Natural killer cell (primary cell): ENCODE data around the gene KRT39. TPM values are rescaled to one million over a fixed set of nuclear protein-coding genes. Genes with fewer than 3 reads are reported as not detected.
"Not testable (repeated sequence)": the region's sequence is repeated elsewhere in the genome, so short reads cannot be mapped to it uniquely, and the experiment has no call there.

ENCODE experiments used
- ATAC-seq, 3 donors: fragments of 150-1000 bp in 2 of 3; fragments of 200-7000 bp in 1 of 3; cut with Tn5 transposase; 1 replicate in 1 of 3; 2 replicates in 2 of 3; pipeline ENCODE4 v1.10.0; 2021; ENCODE audit warnings: mild to moderate bottlenecking in 2 of 3, moderate library complexity in 2 of 3
- DNase-seq, 2 donors: peaks; one replicate each; pipeline versions ENCODE4 v3.0.0 to v3.0.0-alpha.2; 2013 to 2021; ENCODE audit warnings: mixed read lengths in 1 of 2
- H3K27ac ChIP-seq: one replicate; pipeline ENCODE4 v1.5.1; 2013; ENCODE audit warnings: mild to moderate bottlenecking, low read length
- H3K27me3 ChIP-seq: one replicate; pipeline ENCODE4 v1.6.1; 2013; ENCODE audit warnings: low read length; ENCODE audit not compliant: control insufficient read depth, insufficient read depth
- H3K36me3 ChIP-seq: one replicate; pipeline ENCODE4 v1.6.1; 2013; ENCODE audit warnings: low read length; ENCODE audit not compliant: control insufficient read depth, insufficient read depth
- H3K4me1 ChIP-seq: one replicate; pipeline ENCODE4 v1.6.1; 2013; ENCODE audit warnings: low read length; ENCODE audit not compliant: control insufficient read depth, insufficient read depth
- H3K4me3 ChIP-seq: one replicate; pipeline ENCODE4 v1.5.1; 2013; ENCODE audit warnings: low read length
- H3K9me3 ChIP-seq: one replicate; pipeline ENCODE4 v1.6.1; 2013; ENCODE audit warnings: low read length; ENCODE audit not compliant: control insufficient read depth, insufficient read depth
- H3K27ac Mint-ChIP-seq, 2 donors: one replicate each; pipeline ENCODE4 v1.8.0; 2022; ENCODE audit warnings: mild to moderate bottlenecking in 2 of 2, mixed read lengths in 2 of 2, moderate library complexity in 1 of 2
- H3K27me3 Mint-ChIP-seq, 2 donors: one replicate each; pipeline ENCODE4 v1.8.0; 2022; ENCODE audit warnings: low read depth in 2 of 2, mixed read lengths in 2 of 2
- H3K36me3 Mint-ChIP-seq: one replicate; pipeline ENCODE4 v1.8.0; 2022; ENCODE audit warnings: mixed read lengths
- H3K4me1 Mint-ChIP-seq, 2 donors: one replicate each; pipeline ENCODE4 v1.8.0; 2022; ENCODE audit warnings: mixed read lengths in 2 of 2
- H3K4me3 Mint-ChIP-seq: one replicate; pipeline ENCODE4 v1.8.0; 2022; ENCODE audit warnings: mild to moderate bottlenecking, moderate library complexity, mixed read lengths
- H3K9me3 Mint-ChIP-seq, 2 donors: one replicate each; pipeline ENCODE4 v1.8.0; 2022; ENCODE audit warnings: mixed read lengths in 2 of 2
- WGBS: methylation state at CpG from one replicate; pipeline ENCODE4 v1.1.7; 2013; ENCODE audit warnings: missing lambda C conversion rate; ENCODE audit not compliant: insufficient coverage; 5-methylcytosine and 5-hydroxymethylcytosine counted together
- intact Hi-C: fragments of 100-400 bp; cut with micrococcal nuclease; formaldehyde crosslinking; loops from one replicate; pipeline ENCODE4 v1.14.2; 2022
- total RNA-seq, 4 donors: library from RNA; stranded (reverse); fragments of 120-200 nt in 1 of 4; gene quantifications; one replicate each; pipeline versions ENCODE4 v1.2.3 to v1.2.4, GENCODE V29; 2013 to 2022
- TF ChIP-seq, protein P1 (sequence below): fragments of 200-600 bp; IDR thresholded peaks from one replicate; pipeline ENCODE4 v1.8.0; 2022; ENCODE audit warnings: antibody characterized with exemption

The KRT39 gene
- total RNA-seq, 3 donors from 2014 or later (not counting 1 experiment from before 2014, with no cell fraction given) = not detected

DNA sequence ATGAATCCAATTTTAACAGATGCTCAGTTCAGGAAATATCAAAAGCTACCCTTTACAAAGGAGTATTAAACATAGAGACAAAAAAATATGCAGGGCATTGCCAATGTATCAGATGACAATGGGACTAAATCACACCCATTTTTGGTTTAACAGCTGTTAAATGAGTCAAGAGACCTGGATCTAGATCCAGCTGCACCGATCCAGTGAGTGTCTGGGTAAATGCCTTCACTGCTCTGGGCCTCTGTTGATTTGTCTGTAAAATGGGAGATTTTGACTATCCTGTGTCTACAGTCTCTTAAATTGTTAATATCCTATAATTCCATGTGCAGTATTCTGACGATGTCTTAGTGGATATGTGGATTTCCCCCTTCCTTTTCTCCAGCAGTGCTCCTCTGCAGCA is 45.7 kb downstream of the KRT39 start:
- Mint-ChIP-seq H3K36me3 (no peaks in the 10 kb centered on the region), H3K27me3 (peaks cover 14 to 34% of the 10 kb centered on the region in 2 donors), H3K27ac (no peak overlapping the region), H3K4me1 (no peaks in the 10 kb centered on the region), H3K9me3 (no peaks in the 10 kb centered on the region), H3K4me3 (no peak overlapping the region)
- Histone ChIP-seq H3K4me3 (no peak overlapping the region), H3K36me3 (no peaks in the 10 kb centered on the region), H3K27ac (no peak overlapping the region), H3K27me3 (peaks cover 2% of the 10 kb centered on the region), H3K9me3 (no peaks in the 10 kb centered on the region), H3K4me1 (no peaks in the 10 kb centered on the region)
- 100% methylated on average over 1 of the region's 2 CpGs for WGBS
- intact Hi-C loops = no loop called here
- ATAC-seq (no peak), DNase-seq (no peak)
- TF ChIP-seq, protein P1, sequence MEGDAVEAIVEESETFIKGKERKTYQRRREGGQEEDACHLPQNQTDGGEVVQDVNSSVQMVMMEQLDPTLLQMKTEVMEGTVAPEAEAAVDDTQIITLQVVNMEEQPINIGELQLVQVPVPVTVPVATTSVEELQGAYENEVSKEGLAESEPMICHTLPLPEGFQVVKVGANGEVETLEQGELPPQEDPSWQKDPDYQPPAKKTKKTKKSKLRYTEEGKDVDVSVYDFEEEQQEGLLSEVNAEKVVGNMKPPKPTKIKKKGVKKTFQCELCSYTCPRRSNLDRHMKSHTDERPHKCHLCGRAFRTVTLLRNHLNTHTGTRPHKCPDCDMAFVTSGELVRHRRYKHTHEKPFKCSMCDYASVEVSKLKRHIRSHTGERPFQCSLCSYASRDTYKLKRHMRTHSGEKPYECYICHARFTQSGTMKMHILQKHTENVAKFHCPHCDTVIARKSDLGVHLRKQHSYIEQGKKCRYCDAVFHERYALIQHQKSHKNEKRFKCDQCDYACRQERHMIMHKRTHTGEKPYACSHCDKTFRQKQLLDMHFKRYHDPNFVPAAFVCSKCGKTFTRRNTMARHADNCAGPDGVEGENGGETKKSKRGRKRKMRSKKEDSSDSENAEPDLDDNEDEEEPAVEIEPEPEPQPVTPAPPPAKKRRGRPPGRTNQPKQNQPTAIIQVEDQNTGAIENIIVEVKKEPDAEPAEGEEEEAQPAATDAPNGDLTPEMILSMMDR = no peak

DNA sequence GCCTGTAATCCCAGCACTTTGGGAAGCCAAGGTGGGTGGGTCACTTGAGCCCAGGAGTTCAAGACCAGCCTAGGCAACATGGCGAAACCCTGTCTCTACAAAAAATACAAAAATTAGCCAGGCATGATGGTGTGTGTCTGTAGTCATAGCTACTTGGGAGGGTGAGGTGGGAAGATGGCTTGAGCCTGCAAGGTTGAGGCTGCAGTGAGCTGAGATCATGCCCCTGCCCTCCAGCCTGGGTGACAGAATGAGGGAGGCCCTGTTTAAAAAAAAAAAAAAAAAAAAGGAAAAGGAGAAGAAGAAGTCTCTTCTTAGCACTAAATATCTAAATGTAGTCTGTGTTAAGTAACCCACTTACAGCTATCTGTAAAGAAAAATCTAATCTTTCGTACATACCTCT is 49.6 kb downstream of the KRT39 start:
- intact Hi-C loops, DNase-seq, H3K27ac Mint-ChIP-seq, H3K27ac ChIP-seq, H3K9me3 ChIP-seq, H3K4me3 ChIP-seq, H3K9me3 Mint-ChIP-seq, H3K4me1 Mint-ChIP-seq, H3K4me1 ChIP-seq, H3K36me3 ChIP-seq, H3K27me3 ChIP-seq, H3K36me3 Mint-ChIP-seq, ATAC-seq, H3K4me3 Mint-ChIP-seq: not testable (repeated sequence)
- H3K27me3 Mint-ChIP-seq = peaks cover 6 to 22% of the 10 kb centered on the region in 2 donors
- WGBS = no CpG with 5 or more reads among the region's 2 CpGs

DNA sequence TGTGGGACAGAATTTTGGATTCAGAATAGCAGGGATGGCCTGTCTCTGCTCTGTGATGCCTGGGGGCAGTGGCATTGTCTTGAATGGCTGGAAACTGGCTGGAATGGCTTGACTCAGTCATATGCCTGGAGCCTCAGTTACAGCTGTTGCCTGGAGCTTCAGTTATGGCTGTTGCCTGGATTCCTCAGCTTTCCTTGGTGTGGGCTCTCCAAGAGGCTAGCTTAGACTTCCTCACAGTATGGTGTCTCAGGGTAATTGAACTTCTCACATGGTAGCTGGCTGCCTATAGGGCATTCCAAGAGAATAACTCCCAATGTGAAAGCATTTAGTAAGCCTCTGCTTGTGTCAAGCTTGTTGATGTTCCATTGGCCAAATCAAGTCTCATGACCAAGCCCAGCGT is 50.4 kb downstream of the KRT39 start:
- peaks cover 4% of the 10 kb centered on the region for H3K27me3 ChIP-seq
- Mint-ChIP-seq H3K4me3 (no peak overlapping the region), H3K27ac (no peak overlapping the region), H3K27me3 (peaks cover 8 to 19% of the 10 kb centered on the region in 2 donors), H3K4me1 (no peaks in the 10 kb centered on the region), H3K9me3 (no peaks in the 10 kb centered on the region), H3K36me3 (no peaks in the 10 kb centered on the region)
- no peak overlapping the region for H3K4me3 ChIP-seq
- H3K4me1 ChIP-seq = no peaks in the 10 kb centered on the region
- intact Hi-C loops = no loop called here
- H3K27ac ChIP-seq = no peak overlapping the region
- ATAC-seq = no peak
- 100% methylated on average over 1 of the region's 1 CpG for WGBS
- H3K9me3 ChIP-seq = no peaks in the 10 kb centered on the region
- no peaks in the 10 kb centered on the region for H3K36me3 ChIP-seq
- no peak for DNase-seq
- TF ChIP-seq, protein P1 = no peak

DNA sequence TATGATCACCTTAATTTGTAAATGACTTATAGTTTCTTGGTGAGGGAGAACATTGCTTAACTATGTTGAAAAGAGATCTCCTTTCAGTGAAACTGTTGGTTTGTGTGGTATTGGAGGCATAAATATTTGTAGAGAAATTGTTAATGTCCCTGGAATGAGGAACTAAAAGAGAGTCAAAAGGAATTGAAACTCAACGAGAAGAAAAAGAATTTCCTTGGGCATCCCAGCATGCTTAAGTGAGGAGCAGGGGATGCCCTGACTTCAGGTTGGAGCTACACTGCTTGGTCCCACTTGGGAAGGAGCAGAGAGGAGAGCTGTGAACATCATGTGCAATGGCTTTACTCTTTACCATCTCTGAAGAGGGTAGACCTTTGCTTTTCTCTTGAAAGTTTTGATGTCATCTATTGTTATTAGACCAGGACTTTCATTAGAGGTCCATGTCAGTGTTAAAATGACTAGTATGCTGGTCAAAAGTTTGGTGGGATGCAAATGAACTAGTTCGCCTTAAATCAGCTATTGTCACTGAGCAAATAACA is 51.0 kb downstream of the KRT39 start:
- intact Hi-C loops = no loop called here
- no peaks in the 10 kb centered on the region for H3K4me1 Mint-ChIP-seq
- H3K9me3 ChIP-seq = no peaks in the 10 kb centered on the region
- H3K27me3 Mint-ChIP-seq = peaks cover 10 to 21% of the 10 kb centered on the region in 2 donors
- ATAC-seq (no peak), DNase-seq (no peak)
- H3K4me3 Mint-ChIP-seq = no peak overlapping the region
- no peak overlapping the region for H3K27ac ChIP-seq
- H3K36me3 Mint-ChIP-seq = no peaks in the 10 kb centered on the region
- H3K27ac Mint-ChIP-seq = no peak overlapping the region
- TF ChIP-seq, protein P1 = no peak
- H3K36me3 ChIP-seq = no peaks in the 10 kb centered on the region
- no peaks in the 10 kb centered on the region for H3K9me3 Mint-ChIP-seq
- 44% methylated on average over 2 of the region's 2 CpGs for WGBS
- H3K4me1 ChIP-seq = no peaks in the 10 kb centered on the region
- peaks cover 4% of the 10 kb centered on the region for H3K27me3 ChIP-seq
- no peak overlapping the region for H3K4me3 ChIP-seq
